Urinary bladder (tissue), 4 donors: ENCODE data around the gene KDM3B. TPM values are rescaled to one million over a fixed set of nuclear protein-coding genes. Genes with fewer than 3 reads are reported as not detected.
A peak's percentile ranks its signal among the peaks of the same experiment; 100 is the strongest.
"Not testable (repeated sequence)": the region's sequence is repeated elsewhere in the genome, so short reads cannot be mapped to it uniquely, and the experiment has no call there.

Experiments used
- DNase-seq: peaks from one replicate; pipeline ENCODE4 v3.0.0-alpha.2; 2015; ENCODE audit errors: extremely low spot score
- H3K27ac ChIP-seq: one replicate; pipeline ENCODE4 v1.5.1; 2013; ENCODE audit warnings: low read depth, mild to moderate bottlenecking, moderate library complexity
- H3K36me3 ChIP-seq: one replicate; pipeline ENCODE4 v1.6.1; 2013; ENCODE audit warnings: mild to moderate bottlenecking, moderate library complexity; ENCODE audit not compliant: insufficient read depth
- H3K4me1 ChIP-seq: one replicate; pipeline ENCODE4 v1.6.1; 2013; ENCODE audit warnings: mild to moderate bottlenecking, moderate library complexity; ENCODE audit not compliant: insufficient read depth
- H3K4me3 ChIP-seq: one replicate; pipeline ENCODE4 v1.5.1; 2013; ENCODE audit warnings: low read depth, low read length
- WGBS: extraction: QIAGEN DNeasy Blood & Tissue Kit; methylation state at CpG from one replicate; pipeline ENCODE4 v1.1.7; 2013; 5-methylcytosine and 5-hydroxymethylcytosine counted together
- polyA plus RNA-seq: library from polyadenylated mRNA; stranded (reverse); fragments of 200-250 nt; gene quantifications from one replicate; pipeline ENCODE4 v1.2.3, GENCODE V29; 2013
- total RNA-seq: library from RNA; depleted of rRNA; stranded (reverse); fragments of >200 nt; gene quantifications from one replicate; pipeline ENCODE4 v1.2.3, GENCODE V29; 2014
- donor health status: healthy with polysubstance abuse.
- donor health status: healthy.

The KDM3B gene
- total and polyA plus RNA-seq, 2 donors = 36.2 to 68.7 TPM

GRCh38 chr5:138466125-138466899 lies 113.8 kb downstream of the KDM3B start:
- DNase-seq = no peak
- 15% methylated on average over 39 of the region's 39 CpGs for WGBS
- H3K4me3 ChIP-seq = peak overlapping the region; percentile 46
- no peaks in the 10 kb centered on the region for H3K36me3 ChIP-seq
- peaks cover 2% of the 10 kb centered on the region for H3K4me1 ChIP-seq
- H3K27ac ChIP-seq = no peak overlapping the region

DNA sequence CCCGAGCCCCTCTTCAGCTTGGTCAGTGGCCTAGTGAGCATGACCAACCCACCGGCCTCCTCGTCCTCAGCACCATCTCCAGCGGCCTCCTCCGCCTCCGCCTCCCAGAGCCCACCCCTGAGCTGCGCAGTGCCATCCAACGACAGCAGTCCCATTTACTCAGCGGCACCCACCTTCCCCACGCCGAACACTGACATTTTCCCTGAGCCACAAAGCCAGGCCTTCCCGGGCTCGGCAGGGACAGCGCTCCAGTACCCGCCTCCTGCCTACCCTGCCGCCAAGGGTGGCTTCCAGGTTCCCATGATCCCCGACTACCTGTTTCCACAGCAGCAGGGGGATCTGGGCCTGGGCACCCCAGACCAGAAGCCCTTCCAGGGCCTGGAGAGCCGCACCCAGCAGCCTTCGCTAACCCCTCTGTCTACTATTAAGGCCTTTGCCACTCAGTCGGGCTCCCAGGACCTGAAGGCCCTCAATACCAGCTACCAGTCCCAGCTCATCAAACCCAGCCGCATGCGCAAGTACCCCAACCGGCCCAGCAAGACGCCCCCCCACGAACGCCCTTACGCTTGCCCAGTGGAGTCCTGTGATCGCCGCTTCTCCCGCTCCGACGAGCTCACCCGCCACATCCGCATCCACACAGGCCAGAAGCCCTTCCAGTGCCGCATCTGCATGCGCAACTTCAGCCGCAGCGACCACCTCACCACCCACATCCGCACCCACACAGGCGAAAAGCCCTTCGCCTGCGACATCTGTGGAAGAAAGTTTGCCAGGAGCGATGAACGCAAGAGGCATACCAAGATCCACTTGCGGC lies 114.6 kb downstream of the KDM3B start:
- Histone ChIP-seq H3K36me3 (no peaks in the 10 kb centered on the region), H3K27ac (no peak overlapping the region), H3K4me3 (no peak overlapping the region), H3K4me1 (peaks cover 2% of the 10 kb centered on the region)
- WGBS = 94% methylated on average over 45 of the region's 45 CpGs
- DNase-seq = no peak

DNA sequence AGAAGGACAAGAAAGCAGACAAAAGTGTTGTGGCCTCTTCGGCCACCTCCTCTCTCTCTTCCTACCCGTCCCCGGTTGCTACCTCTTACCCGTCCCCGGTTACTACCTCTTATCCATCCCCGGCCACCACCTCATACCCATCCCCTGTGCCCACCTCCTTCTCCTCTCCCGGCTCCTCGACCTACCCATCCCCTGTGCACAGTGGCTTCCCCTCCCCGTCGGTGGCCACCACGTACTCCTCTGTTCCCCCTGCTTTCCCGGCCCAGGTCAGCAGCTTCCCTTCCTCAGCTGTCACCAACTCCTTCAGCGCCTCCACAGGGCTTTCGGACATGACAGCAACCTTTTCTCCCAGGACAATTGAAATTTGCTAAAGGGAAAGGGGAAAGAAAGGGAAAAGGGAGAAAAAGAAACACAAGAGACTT lies 115.2 kb downstream of the KDM3B start:
- Histone ChIP-seq H3K4me1 (peaks cover 4% of the 10 kb centered on the region), H3K27ac (no peak overlapping the region), H3K4me3 (no peak overlapping the region), H3K36me3 (no peaks in the 10 kb centered on the region)
- 88% methylated on average over 14 of the region's 14 CpGs for WGBS
- DNase-seq = no peak

GRCh38 chr5:138468133-138468965 lies 115.9 kb downstream of the KDM3B start:
- no peak for DNase-seq
- Histone ChIP-seq H3K4me3 (no peak overlapping the region), H3K36me3 (no peaks in the 10 kb centered on the region), H3K27ac (no peak overlapping the region), H3K4me1 (peaks cover 4% of the 10 kb centered on the region)
- whole genome bisulfite sequencing = 91% methylated on average over 7 of the region's 7 CpGs

- WGBS = 90% methylated on average over 8 of the region's 8 CpGs
- no peak overlapping the region for H3K4me3 ChIP-seq
- peaks cover 4% of the 10 kb centered on the region for H3K4me1 ChIP-seq
- no peaks in the 10 kb centered on the region for H3K36me3 ChIP-seq
- no peak overlapping the region for H3K27ac ChIP-seq
- no peak for DNase-seq
Observed at GRCh38 chr5:138468966-138469539, 116.6 kb downstream of the KDM3B start.

DNA sequence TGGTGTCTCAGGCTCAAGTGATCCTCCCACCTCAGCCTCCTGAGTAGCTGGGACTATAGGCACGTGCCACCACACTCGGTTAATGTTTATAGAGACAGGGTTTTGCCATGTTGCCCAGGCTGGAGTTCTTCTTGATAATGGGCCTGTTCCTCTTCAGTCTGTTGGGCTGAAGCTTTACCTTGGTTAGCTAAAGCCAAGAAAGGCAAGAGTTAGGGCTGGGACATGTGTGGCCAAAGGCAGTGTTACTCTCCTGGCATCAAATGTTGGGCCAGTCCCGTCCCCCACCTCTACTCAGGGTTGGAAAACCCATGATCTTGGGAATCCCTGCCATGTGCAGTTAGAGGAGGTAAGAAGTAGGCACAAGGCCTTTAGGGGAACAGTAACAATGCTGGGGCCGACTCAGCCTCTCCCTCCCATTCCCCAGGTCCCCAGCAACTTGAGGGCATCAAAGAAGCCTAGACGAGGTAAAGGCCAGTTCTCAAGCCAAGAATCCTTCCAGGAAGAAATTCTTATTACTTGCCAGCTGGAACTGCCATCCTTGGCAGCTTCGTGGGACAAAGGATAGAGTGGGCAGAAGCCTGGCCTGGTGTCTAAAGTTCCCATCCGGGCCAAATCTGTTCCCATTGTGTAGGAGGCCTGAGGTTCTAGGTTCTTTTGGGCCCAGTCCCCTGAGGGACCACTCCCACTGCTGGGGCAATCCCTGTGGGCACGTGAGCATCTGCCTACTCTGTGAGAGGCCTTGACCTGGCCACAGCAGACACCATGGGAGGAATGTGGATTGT lies 117.2 kb downstream of the KDM3B start:
- Histone ChIP-seq H3K4me3 (no peak overlapping the region), H3K27ac (no peak overlapping the region), H3K4me1 (peaks cover 4% of the 10 kb centered on the region), H3K36me3 (no peaks in the 10 kb centered on the region)
- peak; percentile 70 for DNase-seq
- 71% methylated on average over 8 of the region's 8 CpGs for WGBS

GRCh38 chr5:138470322-138471051 lies 118.0 kb downstream of the KDM3B start:
- DNase-seq = no peak
- Histone ChIP-seq H3K27ac (no peak overlapping the region), H3K4me3 (no peak overlapping the region), H3K4me1 (peaks cover 4% of the 10 kb centered on the region), H3K36me3 (no peaks in the 10 kb centered on the region)
- 77% methylated on average over 3 of the region's 3 CpGs for WGBS

GRCh38 chr5:138471052-138471361 lies 118.5 kb downstream of the KDM3B start:
- H3K4me3 ChIP-seq = no peak overlapping the region
- H3K4me1 ChIP-seq = peaks cover 4% of the 10 kb centered on the region

DNA sequence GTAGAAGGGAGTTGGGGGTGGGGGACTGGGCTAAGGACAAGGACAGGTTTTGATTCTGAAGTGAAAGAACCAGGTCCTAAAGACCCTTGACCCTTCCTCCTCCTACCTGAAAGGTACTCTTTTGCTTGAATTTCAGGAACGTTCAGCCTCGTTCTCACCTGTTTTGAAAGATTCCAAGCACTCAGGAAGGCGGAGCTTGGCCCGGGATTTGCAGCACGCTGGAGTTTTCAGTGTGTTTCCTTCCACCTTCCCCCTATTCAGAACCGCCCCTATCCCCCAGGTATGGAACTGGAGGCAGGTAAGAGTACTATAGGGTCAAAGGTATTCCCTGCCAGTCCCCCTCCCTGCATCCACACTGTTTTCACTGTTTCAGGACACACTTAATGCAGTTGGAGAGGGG lies 119.9 kb downstream of the KDM3B start:
- H3K4me3 ChIP-seq = no peak overlapping the region
- DNase-seq = no peak
- no peak overlapping the region for H3K27ac ChIP-seq
- 40% methylated on average over 6 of the region's 6 CpGs for WGBS
- H3K4me1 ChIP-seq = peaks cover 4% of the 10 kb centered on the region
- H3K36me3 ChIP-seq = no peaks in the 10 kb centered on the region

More at GRCh38 chr5:138471052-138471361, 118.5 kb downstream of the KDM3B start:
- Histone ChIP-seq H3K36me3 (no peaks in the 10 kb centered on the region), H3K27ac (no peak overlapping the region)
- DNase-seq = no peak
- 84% methylated on average over 2 of the region's 2 CpGs for WGBS

DNA sequence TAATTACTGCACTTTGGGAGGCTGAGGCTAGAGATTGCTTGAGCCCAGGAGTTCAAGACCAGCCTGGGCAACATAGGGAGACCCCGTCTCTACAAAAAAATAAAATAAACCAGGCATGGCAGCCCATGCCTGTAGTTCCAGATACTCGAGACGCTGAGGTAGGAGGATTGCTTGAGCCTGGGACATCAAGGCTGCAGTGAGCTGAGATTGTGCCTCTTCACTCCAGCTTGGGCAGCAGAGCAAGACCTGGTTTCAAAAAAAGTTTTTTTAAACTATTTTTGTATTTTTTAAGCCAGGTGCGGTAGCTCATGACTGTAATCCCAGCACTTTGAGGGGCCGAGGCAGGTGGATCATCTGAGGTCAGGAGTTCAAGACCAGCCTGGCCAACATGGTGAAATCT lies 120.7 kb downstream of the KDM3B start:
- H3K27ac ChIP-seq, H3K4me1 ChIP-seq, DNase-seq, H3K4me3 ChIP-seq, H3K36me3 ChIP-seq: not testable (repeated sequence)
- 88% methylated on average over 5 of the region's 5 CpGs for WGBS

GRCh38 chr5:138476918-138477317 lies 124.4 kb downstream of the KDM3B start:
- H3K4me1 ChIP-seq = peaks cover 2% of the 10 kb centered on the region
- H3K4me3 ChIP-seq = no peak overlapping the region
- no peak for DNase-seq
- H3K27ac ChIP-seq = no peak overlapping the region
- H3K36me3 ChIP-seq = no peaks in the 10 kb centered on the region
- WGBS = 58% methylated on average over 7 of the region's 7 CpGs

GRCh38 chr5:138482638-138483037 lies 130.2 kb downstream of the KDM3B start:
- DNase-seq = no peak
- no peak overlapping the region for H3K4me3 ChIP-seq
- no peaks in the 10 kb centered on the region for H3K4me1 ChIP-seq
- no peak overlapping the region for H3K27ac ChIP-seq
- no peaks in the 10 kb centered on the region for H3K36me3 ChIP-seq
- WGBS = 72% methylated on average over 4 of the region's 4 CpGs
